ENCODE measurements around the gene IFI16. TPM values are rescaled to one million over a fixed set of nuclear protein-coding genes. Genes with fewer than 3 reads are reported as not detected.

IFI16 gene
- total and polyA plus RNA-seq, 8 donors, result 3.1 to 29.0 (median 12.3) TPM

DNA sequence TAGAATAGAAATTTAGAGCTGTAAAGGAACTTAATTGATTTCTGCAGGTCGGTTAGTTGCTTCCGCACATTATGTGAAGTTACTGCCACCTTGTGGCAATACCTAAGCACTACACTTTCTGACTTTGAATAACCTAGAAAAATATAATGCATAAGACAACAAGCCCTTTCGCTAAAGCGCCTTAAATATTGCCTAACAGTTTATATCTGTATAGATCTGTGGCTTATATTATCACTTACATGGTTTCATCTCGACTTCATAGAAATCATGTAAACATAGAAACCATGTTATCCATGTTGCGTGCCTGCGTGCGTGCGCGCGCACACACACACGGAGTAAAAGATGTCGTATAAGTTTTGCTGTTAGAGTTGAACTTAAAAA is 10.9 kb upstream of the IFI16 start:
- H3K27me3 ChIP-seq, result peaks cover 0 to 7% (median 0%) of the 10 kb centered on the region in 4 donors
- no peaks in the 10 kb centered on the region for H3K36me3 ChIP-seq
- peaks cover 0 to 5% (median 0%) of the 10 kb centered on the region in 3 donors for H3K4me1 ChIP-seq
- intact Hi-C loops (cut with DNase I), result loop anchor here in 1 of 3 donors (10.0 kb wide), 1 partner anchor 794 kb away; no protein-coding TSS in a partner anchor
- WGBS, 2 donors, result 9 to 10% methylated on average over 13 of the region's 13 CpGs
- peak in 2 of 6 donors; percentile 26 to 27 for DNase-seq
- no peaks in the 10 kb centered on the region for H3K9me3 ChIP-seq
- ATAC-seq, result peak; percentile 56 to 84 (median 72)
- H3K27ac ChIP-seq, result peak overlapping the region in 2 of 4 donors; percentile 27 to 29
- TF ChIP-seq, protein P1, sequence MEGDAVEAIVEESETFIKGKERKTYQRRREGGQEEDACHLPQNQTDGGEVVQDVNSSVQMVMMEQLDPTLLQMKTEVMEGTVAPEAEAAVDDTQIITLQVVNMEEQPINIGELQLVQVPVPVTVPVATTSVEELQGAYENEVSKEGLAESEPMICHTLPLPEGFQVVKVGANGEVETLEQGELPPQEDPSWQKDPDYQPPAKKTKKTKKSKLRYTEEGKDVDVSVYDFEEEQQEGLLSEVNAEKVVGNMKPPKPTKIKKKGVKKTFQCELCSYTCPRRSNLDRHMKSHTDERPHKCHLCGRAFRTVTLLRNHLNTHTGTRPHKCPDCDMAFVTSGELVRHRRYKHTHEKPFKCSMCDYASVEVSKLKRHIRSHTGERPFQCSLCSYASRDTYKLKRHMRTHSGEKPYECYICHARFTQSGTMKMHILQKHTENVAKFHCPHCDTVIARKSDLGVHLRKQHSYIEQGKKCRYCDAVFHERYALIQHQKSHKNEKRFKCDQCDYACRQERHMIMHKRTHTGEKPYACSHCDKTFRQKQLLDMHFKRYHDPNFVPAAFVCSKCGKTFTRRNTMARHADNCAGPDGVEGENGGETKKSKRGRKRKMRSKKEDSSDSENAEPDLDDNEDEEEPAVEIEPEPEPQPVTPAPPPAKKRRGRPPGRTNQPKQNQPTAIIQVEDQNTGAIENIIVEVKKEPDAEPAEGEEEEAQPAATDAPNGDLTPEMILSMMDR (IDR thresholded peaks at IDR 0.05), result peak; percentile 68 to 83 (median 83)
- FAIRE-seq, result no peak
- peak overlapping the region in 2 of 4 donors; percentile 22 to 26 for H3K4me3 ChIP-seq

GRCh38 chr1:158999316-159000069 is 10.2 kb upstream of the IFI16 start:
- peaks cover 0 to 5% (median 0%) of the 10 kb centered on the region in 3 donors for H3K4me1 ChIP-seq
- FAIRE-seq (peak; percentile 26), ATAC-seq (peak; percentile 31 to 83 (median 74)), DNase-seq (peak in 3 of 6 donors; percentile 18 to 35 (median 29))
- H3K4me3 ChIP-seq, result peak overlapping the region in 2 of 4 donors; percentile 22 to 26
- no peaks in the 10 kb centered on the region for H3K36me3 ChIP-seq
- 11 to 15% methylated on average over 11 of the region's 11 CpGs for WGBS, 2 donors
- intact Hi-C loops (cut with DNase I), result loop anchor here in 1 of 3 donors (10.0 kb wide), 1 partner anchor 795 kb away; no protein-coding TSS in a partner anchor
- H3K27me3 ChIP-seq, result peaks cover 0 to 7% (median 0%) of the 10 kb centered on the region in 4 donors
- H3K27ac ChIP-seq, result peak overlapping the region in 2 of 4 donors; percentile 51 to 59
- H3K9me3 ChIP-seq, result no peaks in the 10 kb centered on the region
- TF ChIP-seq, protein P1 (IDR thresholded peaks at IDR 0.05), result no peak

DNA sequence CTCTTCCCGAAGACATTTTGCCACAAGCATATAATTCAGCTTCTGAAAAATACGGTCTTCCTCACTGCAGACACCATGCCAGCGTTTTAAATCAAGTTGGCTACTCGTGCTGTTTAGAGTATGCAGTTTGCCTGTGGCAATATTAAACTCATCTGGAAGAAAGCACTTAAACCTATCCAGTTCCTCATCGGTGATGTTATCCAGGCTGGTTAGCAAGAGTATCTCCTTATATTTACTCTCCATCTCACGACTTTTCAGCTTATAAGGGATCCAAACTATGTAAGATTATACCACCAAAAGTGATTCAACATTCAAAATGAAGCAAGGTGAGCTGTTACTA is 9.7 kb upstream of the IFI16 start:
- ATAC-seq (peak in 3 of 4 donors; percentile 6 to 19 (median 16)), FAIRE-seq (no peak), DNase-seq (no peak)
- Histone ChIP-seq H3K4me1 (peaks cover 0 to 5% (median 0%) of the 10 kb centered on the region in 3 donors), H3K4me3 (peak overlapping the region in 1 of 4 donors; percentile 4), H3K27ac (peak overlapping the region in 3 of 4 donors; percentile 1 to 59 (median 51)), H3K9me3 (no peaks in the 10 kb centered on the region), H3K36me3 (no peaks in the 10 kb centered on the region), H3K27me3 (peaks cover 0 to 7% (median 0%) of the 10 kb centered on the region in 4 donors)
- TF ChIP-seq, protein P1 (IDR thresholded peaks at IDR 0.05), result no peak
- 7% methylated on average over 6 of the region's 6 CpGs for WGBS, 2 donors
- intact Hi-C loops (cut with DNase I), result no loop called here

GRCh38 chr1:159000625-159001024 is 9.1 kb upstream of the IFI16 start:
- Histone ChIP-seq H3K4me3 (no peak overlapping the region), H3K36me3 (no peaks in the 10 kb centered on the region), H3K4me1 (peaks cover 0 to 5% (median 0%) of the 10 kb centered on the region in 3 donors), H3K9me3 (no peaks in the 10 kb centered on the region), H3K27me3 (peaks cover 0 to 7% (median 0%) of the 10 kb centered on the region in 4 donors), H3K27ac (peak overlapping the region in 3 of 4 donors; percentile 1 to 59 (median 51))
- TF ChIP-seq, protein P1 (IDR thresholded peaks at IDR 0.05), result no peak
- ATAC-seq (peak in 3 of 4 donors; percentile 71 to 84 (median 73)), DNase-seq (peak in 5 of 6 donors; percentile 47 to 70 (median 59)), FAIRE-seq (no peak)
- 10% methylated on average over 1 of the region's 1 CpG for WGBS, 2 donors
- intact Hi-C loops (cut with DNase I), result no loop called here
